GM18909 (cell line): ENCODE measurements around the gene CRYGN.

Source experiments
- ATAC-seq: cut with Tn5 transposase; IDR thresholded peaks from one replicate; pipeline ENCODE4 v1.9.1; 2021; ENCODE audit warnings: mild to moderate bottlenecking; ENCODE audit not compliant: unreplicated experiment, poor library complexity

CRYGN gene

GRCh38 chr7:151394076-151395035, 45.6 kb downstream of the CRYGN start:
- ATAC-seq = no peak

- ATAC-seq = no peak
These were observed 46.6 kb downstream of the CRYGN start for GRCh38 chr7:151393031-151393977.

GRCh38 chr7:151392426-151392825, 47.5 kb downstream of the CRYGN start:
- no peak for ATAC-seq

GRCh38 chr7:151392002-151392401, 47.9 kb downstream of the CRYGN start:
- ATAC-seq = no peak

GRCh38 chr7:151391358-151391730, 48.6 kb downstream of the CRYGN start:
- no peak for ATAC-seq

GRCh38 chr7:151390598-151391357, 49.2 kb downstream of the CRYGN start:
- no peak for ATAC-seq

- no peak for ATAC-seq
These were observed 50.0 kb downstream of the CRYGN start for GRCh38 chr7:151389768-151390597.

- ATAC-seq = no peak
These were observed 50.7 kb downstream of the CRYGN start for GRCh38 chr7:151389096-151389767.

- ATAC-seq = no peak
These were observed 51.5 kb downstream of the CRYGN start for GRCh38 chr7:151388430-151388829.

GRCh38 chr7:151388007-151388297, 52.0 kb downstream of the CRYGN start:
- ATAC-seq = no peak

- no peak for ATAC-seq
These were observed 52.6 kb downstream of the CRYGN start for GRCh38 chr7:151387161-151388006.

GRCh38 chr7:151386301-151387160, 53.4 kb downstream of the CRYGN start:
- no peak for ATAC-seq

GRCh38 chr7:151385626-151386300, 54.2 kb downstream of the CRYGN start:
- ATAC-seq = no peak

- ATAC-seq = no peak
These were observed 54.9 kb downstream of the CRYGN start for GRCh38 chr7:151384776-151385625.

- no peak for ATAC-seq
These were observed 55.6 kb downstream of the CRYGN start for GRCh38 chr7:151384352-151384697.
